ENCODE measurements around the gene C16orf96. TPM values are rescaled to one million over a fixed set of nuclear protein-coding genes. Genes with fewer than 3 reads are reported as not detected.

The C16orf96 gene
- total and polyA plus RNA-seq, 8 donors, result 0.17 to 0.45 (median 0.33) TPM

GRCh38 chr16:4578961-4579530, 22.9 kb downstream of the C16orf96 start:
- no peaks in the 10 kb centered on the region for H3K27me3 ChIP-seq
- no peaks in the 10 kb centered on the region for H3K36me3 ChIP-seq
- peaks cover 0 to 7% of the 10 kb centered on the region in 2 donors for H3K4me1 ChIP-seq
- no peaks in the 10 kb centered on the region for H3K9me3 ChIP-seq
- H3K27ac ChIP-seq, result no peak overlapping the region
- no peak overlapping the region for H3K4me3 ChIP-seq
- intact Hi-C loops (cut with DNase I), result no loop called here
- DNase-seq (no peak), ATAC-seq (no peak)
- TF ChIP-seq, protein P1, sequence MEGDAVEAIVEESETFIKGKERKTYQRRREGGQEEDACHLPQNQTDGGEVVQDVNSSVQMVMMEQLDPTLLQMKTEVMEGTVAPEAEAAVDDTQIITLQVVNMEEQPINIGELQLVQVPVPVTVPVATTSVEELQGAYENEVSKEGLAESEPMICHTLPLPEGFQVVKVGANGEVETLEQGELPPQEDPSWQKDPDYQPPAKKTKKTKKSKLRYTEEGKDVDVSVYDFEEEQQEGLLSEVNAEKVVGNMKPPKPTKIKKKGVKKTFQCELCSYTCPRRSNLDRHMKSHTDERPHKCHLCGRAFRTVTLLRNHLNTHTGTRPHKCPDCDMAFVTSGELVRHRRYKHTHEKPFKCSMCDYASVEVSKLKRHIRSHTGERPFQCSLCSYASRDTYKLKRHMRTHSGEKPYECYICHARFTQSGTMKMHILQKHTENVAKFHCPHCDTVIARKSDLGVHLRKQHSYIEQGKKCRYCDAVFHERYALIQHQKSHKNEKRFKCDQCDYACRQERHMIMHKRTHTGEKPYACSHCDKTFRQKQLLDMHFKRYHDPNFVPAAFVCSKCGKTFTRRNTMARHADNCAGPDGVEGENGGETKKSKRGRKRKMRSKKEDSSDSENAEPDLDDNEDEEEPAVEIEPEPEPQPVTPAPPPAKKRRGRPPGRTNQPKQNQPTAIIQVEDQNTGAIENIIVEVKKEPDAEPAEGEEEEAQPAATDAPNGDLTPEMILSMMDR (IDR thresholded peaks at IDR 0.05), result no peak

DNA sequence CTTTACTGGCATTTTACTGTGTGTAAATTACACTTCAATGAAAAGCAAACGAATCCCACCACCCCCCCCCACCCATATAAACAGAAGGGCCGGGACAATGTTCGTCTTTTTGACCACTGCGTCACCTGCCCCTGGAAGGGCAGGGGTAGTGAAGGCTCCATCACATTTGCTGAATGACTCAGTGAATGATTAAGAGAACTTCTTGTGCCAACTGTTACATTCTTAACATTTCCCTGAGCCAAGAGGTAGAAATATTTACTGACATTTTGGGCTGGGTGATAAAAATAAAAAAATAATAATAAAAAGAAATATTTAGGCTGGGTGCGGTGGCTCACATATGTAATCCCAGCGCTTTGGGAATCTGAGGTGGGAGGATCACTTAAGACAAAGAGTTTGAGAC, 24.1 kb downstream of the C16orf96 start:
- Histone ChIP-seq H3K36me3 (no peaks in the 10 kb centered on the region), H3K27me3 (peaks cover 0 to 1% of the 10 kb centered on the region in 2 donors), H3K4me1 (peaks cover 0 to 1% of the 10 kb centered on the region in 2 donors), H3K4me3 (no peak overlapping the region), H3K27ac (no peak overlapping the region), H3K9me3 (no peaks in the 10 kb centered on the region)
- TF ChIP-seq, protein P1 (IDR thresholded peaks at IDR 0.05), result no peak
- DNase-seq (no peak), ATAC-seq (peak; percentile 50)
- intact Hi-C loops (cut with DNase I), result loop anchor here in 1 of 2 donors (10.0 kb wide), 1 partner anchor 65 kb away; no protein-coding TSS in a partner anchor

- Histone ChIP-seq H3K9me3 (peaks cover 0 to 9% of the 10 kb centered on the region in 2 donors), H3K4me3 (no peak overlapping the region), H3K27ac (no peak overlapping the region), H3K27me3 (peaks cover 0 to 12% of the 10 kb centered on the region in 2 donors), H3K36me3 (no peaks in the 10 kb centered on the region), H3K4me1 (no peaks in the 10 kb centered on the region)
- no peak for DNase-seq
- TF ChIP-seq, protein P1 (IDR thresholded peaks at IDR 0.05), result no peak
- intact Hi-C loops (cut with DNase I), result loop anchor here in 1 of 2 donors (10.0 kb wide), 1 partner anchor 69 kb away; no protein-coding TSS in a partner anchor
- ATAC-seq, result no peak
These were observed 27.8 kb downstream of the C16orf96 start for GRCh38 chr16:4583906-4584305.

GRCh38 chr16:4586291-4586690, 30.2 kb downstream of the C16orf96 start:
- H3K27me3 ChIP-seq, result peaks cover 0 to 12% of the 10 kb centered on the region in 2 donors
- H3K36me3 ChIP-seq, result no peaks in the 10 kb centered on the region
- TF ChIP-seq, protein P1 (IDR thresholded peaks at IDR 0.05), result no peak
- no peak for ATAC-seq
- no peaks in the 10 kb centered on the region for H3K4me1 ChIP-seq
- H3K4me3 ChIP-seq, result no peak overlapping the region
- no peak for DNase-seq
- H3K27ac ChIP-seq, result no peak overlapping the region
- intact Hi-C loops (cut with DNase I), result loop anchor here in 1 of 2 donors (10.0 kb wide), 1 partner anchor 71 kb away; no protein-coding TSS in a partner anchor
- peaks cover 0 to 9% of the 10 kb centered on the region in 2 donors for H3K9me3 ChIP-seq

- H3K4me1 ChIP-seq, result no peaks in the 10 kb centered on the region
- no peak for ATAC-seq
- intact Hi-C loops (cut with DNase I), result loop anchor here in 1 of 2 donors (10.0 kb wide), 1 partner anchor 74 kb away; no protein-coding TSS in a partner anchor
- H3K36me3 ChIP-seq, result no peaks in the 10 kb centered on the region
- no peak overlapping the region for H3K4me3 ChIP-seq
- peaks cover 0 to 9% of the 10 kb centered on the region in 2 donors for H3K9me3 ChIP-seq
- DNase-seq, result no peak
- TF ChIP-seq, protein P1 (IDR thresholded peaks at IDR 0.05), result no peak
- no peak overlapping the region for H3K27ac ChIP-seq
- H3K27me3 ChIP-seq, result peaks cover 0 to 12% of the 10 kb centered on the region in 2 donors
These were observed 32.2 kb downstream of the C16orf96 start for GRCh38 chr16:4588386-4588785.

Data from left lung (tissue), 10 donors.